ENCODE data around the gene AGPAT3. TPM values are rescaled to one million over a fixed set of nuclear protein-coding genes. Genes with fewer than 3 reads are reported as not detected.

The AGPAT3 gene
- total and polyA plus RNA-seq, 10 of the 15 experiments (the other 5 are each of a cell fraction or from before 2014, with no cell fraction given): 1.2 to 110 (median 30.8) TPM

DNA sequence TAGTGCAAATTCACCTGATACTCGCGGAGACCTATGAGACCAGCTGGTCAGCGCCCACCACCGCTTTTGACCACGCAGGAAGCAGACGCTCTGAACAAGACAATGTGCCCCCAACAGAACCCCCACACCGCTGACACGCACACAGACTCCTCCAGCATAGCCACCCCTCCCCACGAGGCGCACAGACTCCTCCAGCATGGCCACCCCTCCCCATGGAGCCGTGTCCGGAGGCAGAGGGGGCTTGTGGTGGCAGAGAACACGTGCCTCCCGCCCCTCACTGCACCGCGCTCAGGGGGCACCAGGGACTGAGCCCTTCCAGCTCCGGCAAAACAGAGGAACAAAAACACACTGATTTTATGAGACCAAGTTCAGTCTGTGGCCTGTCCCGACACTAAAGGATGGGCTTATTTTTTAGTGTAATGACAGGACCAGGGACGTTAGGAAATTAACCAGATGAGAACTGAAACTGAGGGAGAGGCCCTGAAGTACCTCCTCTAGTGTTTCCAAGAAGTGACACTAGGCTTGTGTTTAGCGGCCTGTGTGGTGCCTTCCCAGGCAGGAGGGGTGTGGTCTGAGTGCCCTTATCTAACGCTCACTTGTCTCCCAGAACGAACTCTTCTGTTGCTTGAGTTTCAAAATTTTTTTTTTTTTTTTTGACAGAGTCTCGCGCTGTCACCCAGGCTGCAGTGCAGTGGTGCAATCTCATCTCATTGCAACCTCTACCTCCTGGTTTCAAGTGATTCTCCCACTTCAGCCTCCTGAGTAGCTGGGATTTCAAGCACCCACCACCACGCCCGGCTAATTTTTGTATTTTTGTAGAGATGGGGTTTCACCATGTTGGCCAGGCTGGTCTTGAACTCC lies 10.0 kb upstream of the AGPAT3 start (continued):
- TF ChIP-seq KAT2A (conservative IDR thresholded peaks at IDR 0.05; ENCODE audit: control insufficient read depth, low read depth, low read length) (no peak), ZNF217 (IDR thresholded peaks at IDR 0.05) (no peak), TCF7 (IDR thresholded peaks at IDR 0.05; ENCODE audit: borderline replicate concordance) (no peak), TCF3 (IDR thresholded peaks at IDR 0.05; ENCODE audit: borderline replicate concordance, insufficient read depth, low read depth, low read length) (no peak), GABPA (IDR thresholded peaks at IDR 0.05; ENCODE audit: low read depth) (no peak), JUNB (IDR thresholded peaks at IDR 0.05) (no peak), RFX5 (IDR thresholded peaks at IDR 0.05; ENCODE audit: low read depth, low read length) (no peak), SMARCA5 (IDR thresholded peaks at IDR 0.05) (peak; percentile 15; the same call in 1 of the 2 replicates), HDGF (IDR thresholded peaks at IDR 0.05) (no peak), NBN (IDR thresholded peaks at IDR 0.05) (no peak), FOXK2 (IDR thresholded peaks at IDR 0.05) (no peak), CREB1 (IDR thresholded peaks at IDR 0.05; ENCODE audit: low read depth) (peak; percentile 21; the same call in 1 of the 2 replicates), CBX5 (IDR thresholded peaks at IDR 0.05; ENCODE audit: low read depth) (no peak), ZNF384 (IDR thresholded peaks at IDR 0.05; ENCODE audit: borderline replicate concordance, low read depth, low read length) (peak; percentile 78), YY1 (IDR thresholded peaks at IDR 0.05; ENCODE audit: low read depth, low read length) (no peak), PML (IDR thresholded peaks at IDR 0.05; ENCODE audit: low read length) (no peak), HCFC1 (IDR thresholded peaks at IDR 0.05; ENCODE audit: low read length) (no peak), RBBP5 (conservative IDR thresholded peaks at IDR 0.05) (no peak), RB1 (IDR thresholded peaks at IDR 0.05; ENCODE audit: borderline replicate concordance) (no peak)
- TF ChIP-seq, protein P1, sequence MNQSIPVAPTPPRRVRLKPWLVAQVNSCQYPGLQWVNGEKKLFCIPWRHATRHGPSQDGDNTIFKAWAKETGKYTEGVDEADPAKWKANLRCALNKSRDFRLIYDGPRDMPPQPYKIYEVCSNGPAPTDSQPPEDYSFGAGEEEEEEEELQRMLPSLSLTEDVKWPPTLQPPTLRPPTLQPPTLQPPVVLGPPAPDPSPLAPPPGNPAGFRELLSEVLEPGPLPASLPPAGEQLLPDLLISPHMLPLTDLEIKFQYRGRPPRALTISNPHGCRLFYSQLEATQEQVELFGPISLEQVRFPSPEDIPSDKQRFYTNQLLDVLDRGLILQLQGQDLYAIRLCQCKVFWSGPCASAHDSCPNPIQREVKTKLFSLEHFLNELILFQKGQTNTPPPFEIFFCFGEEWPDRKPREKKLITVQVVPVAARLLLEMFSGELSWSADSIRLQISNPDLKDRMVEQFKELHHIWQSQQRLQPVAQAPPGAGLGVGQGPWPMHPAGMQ (IDR thresholded peaks at IDR 0.05; ENCODE audit: borderline replicate concordance): no peak
- TF ChIP-seq, protein P2, sequence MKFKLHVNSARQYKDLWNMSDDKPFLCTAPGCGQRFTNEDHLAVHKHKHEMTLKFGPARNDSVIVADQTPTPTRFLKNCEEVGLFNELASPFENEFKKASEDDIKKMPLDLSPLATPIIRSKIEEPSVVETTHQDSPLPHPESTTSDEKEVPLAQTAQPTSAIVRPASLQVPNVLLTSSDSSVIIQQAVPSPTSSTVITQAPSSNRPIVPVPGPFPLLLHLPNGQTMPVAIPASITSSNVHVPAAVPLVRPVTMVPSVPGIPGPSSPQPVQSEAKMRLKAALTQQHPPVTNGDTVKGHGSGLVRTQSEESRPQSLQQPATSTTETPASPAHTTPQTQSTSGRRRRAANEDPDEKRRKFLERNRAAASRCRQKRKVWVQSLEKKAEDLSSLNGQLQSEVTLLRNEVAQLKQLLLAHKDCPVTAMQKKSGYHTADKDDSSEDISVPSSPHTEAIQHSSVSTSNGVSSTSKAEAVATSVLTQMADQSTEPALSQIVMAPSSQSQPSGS (IDR thresholded peaks at IDR 0.05; ENCODE audit: low read length): peak; percentile 38; the same call in 1 of the 2 replicates
- TF ChIP-seq, protein P3, sequence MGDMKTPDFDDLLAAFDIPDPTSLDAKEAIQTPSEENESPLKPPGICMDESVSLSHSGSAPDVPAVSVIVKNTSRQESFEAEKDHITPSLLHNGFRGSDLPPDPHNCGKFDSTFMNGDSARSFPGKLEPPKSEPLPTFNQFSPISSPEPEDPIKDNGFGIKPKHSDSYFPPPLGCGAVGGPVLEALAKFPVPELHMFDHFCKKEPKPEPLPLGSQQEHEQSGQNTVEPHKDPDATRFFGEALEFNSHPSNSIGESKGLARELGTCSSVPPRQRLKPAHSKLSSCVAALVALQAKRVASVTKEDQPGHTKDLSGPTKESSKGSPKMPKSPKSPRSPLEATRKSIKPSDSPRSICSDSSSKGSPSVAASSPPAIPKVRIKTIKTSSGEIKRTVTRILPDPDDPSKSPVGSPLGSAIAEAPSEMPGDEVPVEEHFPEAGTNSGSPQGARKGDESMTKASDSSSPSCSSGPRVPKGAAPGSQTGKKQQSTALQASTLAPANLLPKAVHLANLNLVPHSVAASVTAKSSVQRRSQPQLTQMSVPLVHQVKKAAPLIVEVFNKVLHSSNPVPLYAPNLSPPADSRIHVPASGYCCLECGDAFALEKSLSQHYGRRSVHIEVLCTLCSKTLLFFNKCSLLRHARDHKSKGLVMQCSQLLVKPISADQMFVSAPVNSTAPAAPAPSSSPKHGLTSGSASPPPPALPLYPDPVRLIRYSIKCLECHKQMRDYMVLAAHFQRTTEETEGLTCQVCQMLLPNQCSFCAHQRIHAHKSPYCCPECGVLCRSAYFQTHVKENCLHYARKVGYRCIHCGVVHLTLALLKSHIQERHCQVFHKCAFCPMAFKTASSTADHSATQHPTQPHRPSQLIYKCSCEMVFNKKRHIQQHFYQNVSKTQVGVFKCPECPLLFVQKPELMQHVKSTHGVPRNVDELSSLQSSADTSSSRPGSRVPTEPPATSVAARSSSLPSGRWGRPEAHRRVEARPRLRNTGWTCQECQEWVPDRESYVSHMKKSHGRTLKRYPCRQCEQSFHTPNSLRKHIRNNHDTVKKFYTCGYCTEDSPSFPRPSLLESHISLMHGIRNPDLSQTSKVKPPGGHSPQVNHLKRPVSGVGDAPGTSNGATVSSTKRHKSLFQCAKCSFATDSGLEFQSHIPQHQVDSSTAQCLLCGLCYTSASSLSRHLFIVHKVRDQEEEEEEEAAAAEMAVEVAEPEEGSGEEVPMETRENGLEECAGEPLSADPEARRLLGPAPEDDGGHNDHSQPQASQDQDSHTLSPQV (IDR thresholded peaks at IDR 0.05): no peak
- TF ChIP-seq, protein P4, sequence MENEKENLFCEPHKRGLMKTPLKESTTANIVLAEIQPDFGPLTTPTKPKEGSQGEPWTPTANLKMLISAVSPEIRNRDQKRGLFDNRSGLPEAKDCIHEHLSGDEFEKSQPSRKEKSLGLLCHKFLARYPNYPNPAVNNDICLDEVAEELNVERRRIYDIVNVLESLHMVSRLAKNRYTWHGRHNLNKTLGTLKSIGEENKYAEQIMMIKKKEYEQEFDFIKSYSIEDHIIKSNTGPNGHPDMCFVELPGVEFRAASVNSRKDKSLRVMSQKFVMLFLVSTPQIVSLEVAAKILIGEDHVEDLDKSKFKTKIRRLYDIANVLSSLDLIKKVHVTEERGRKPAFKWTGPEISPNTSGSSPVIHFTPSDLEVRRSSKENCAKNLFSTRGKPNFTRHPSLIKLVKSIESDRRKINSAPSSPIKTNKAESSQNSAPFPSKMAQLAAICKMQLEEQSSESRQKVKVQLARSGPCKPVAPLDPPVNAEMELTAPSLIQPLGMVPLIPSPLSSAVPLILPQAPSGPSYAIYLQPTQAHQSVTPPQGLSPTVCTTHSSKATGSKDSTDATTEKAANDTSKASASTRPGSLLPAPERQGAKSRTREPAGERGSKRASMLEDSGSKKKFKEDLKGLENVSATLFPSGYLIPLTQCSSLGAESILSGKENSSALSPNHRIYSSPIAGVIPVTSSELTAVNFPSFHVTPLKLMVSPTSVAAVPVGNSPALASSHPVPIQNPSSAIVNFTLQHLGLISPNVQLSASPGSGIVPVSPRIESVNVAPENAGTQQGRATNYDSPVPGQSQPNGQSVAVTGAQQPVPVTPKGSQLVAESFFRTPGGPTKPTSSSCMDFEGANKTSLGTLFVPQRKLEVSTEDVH (IDR thresholded peaks at IDR 0.05; ENCODE audit: low read depth, partially characterized antibody): no peak
